A549 (cell line): ENCODE measurements around the gene CGN. TPM values are rescaled to one million over a fixed set of nuclear protein-coding genes. Genes with fewer than 3 reads are reported as not detected.

Experiments used
- ATAC-seq, 2 experiments: fragments of 200-7000 bp in 1 of 2; fragments of >200 bp in 1 of 2; cut with Nextera tagmentation in 1 of 2; cut with Tn5 transposase in 1 of 2; 3 replicates each; pipeline versions ENCODE4 v1.8.0 to v1.9.1; 2018 to 2020; ENCODE audit warnings: mild to moderate bottlenecking in 1 of 2, moderate library complexity in 1 of 2
- CTCF ChIA-PET: fragments of 300-600 bp; sonication (Branson Sonifier 250); formaldehyde crosslinking; extraction: SDS; loops from one replicate; lab custom pipeline; 2021; ENCODE audit warnings: antibody characterized with exemption, inconsistent platforms; lab: Yijun Ruan, JAX
- POLR2A ChIA-PET: fragments of 350-600 bp; formaldehyde crosslinking; extraction: SDS; loops from one replicate; lab custom pipeline; 2021; ENCODE audit warnings: antibody characterized with exemption, inconsistent platforms; lab: Yijun Ruan, JAX
- DNase-seq, 2 experiments: peaks; one replicate each; pipeline versions ENCODE4 v3.0.0 to v3.0.0-alpha.2; 2011 to 2016; ENCODE audit warnings: low read depth in 1 of 2, low spot score in 1 of 2
- FAIRE-seq: peaks from 2 replicates; lab custom pipeline; 2011; peaks lifted over from hg19 to GRCh38; lab: Jason Lieb, UNC
- H3K27ac ChIP-seq, 2 experiments: fragments of >200 bp; sonication (Bioruptor Twin); formaldehyde crosslinking; 3 replicates each; pipeline ENCODE4 v1.5.1; 2016 to 2017
- H3K4me1 ChIP-seq: fragments of >200 bp; sonication (Bioruptor Twin); formaldehyde crosslinking; 3 replicates; pipeline ENCODE4 v1.6.1; 2016
- H3K4me2 ChIP-seq: fragments of >200 bp; sonication (Bioruptor Twin); formaldehyde crosslinking; 3 replicates; pipeline ENCODE4 v1.6.1; 2016
- H3K4me3 ChIP-seq: fragments of >200 bp; sonication (Bioruptor Twin); formaldehyde crosslinking; 3 replicates; pipeline ENCODE4 v1.5.1; 2016
- H3K9me3 ChIP-seq: fragments of >200 bp; sonication (Bioruptor Twin); formaldehyde crosslinking; 3 replicates; pipeline ENCODE4 v1.6.1; 2016
- BHLHE40 ChIP-seq: IDR thresholded peaks from 2 replicates; pipeline ENCODE4 v1.6.1; 2012; ENCODE audit warnings: low read depth, low read length, inconsistent platforms
- CBX2 ChIP-seq: fragments of 200-600 bp; sonication (generic); IDR thresholded peaks from 2 replicates; pipeline ENCODE4 v1.6.1; 2016; ENCODE audit warnings: low read depth, mild to moderate bottlenecking, borderline replicate concordance
- CBX8 ChIP-seq: fragments of 200-600 bp; sonication (generic); IDR thresholded peaks from 2 replicates; pipeline ENCODE4 v1.6.1; 2016
- CHD4 ChIP-seq: fragments of 200-600 bp; sonication (generic); IDR thresholded peaks from 2 replicates; pipeline ENCODE4 v1.6.1; 2016; ENCODE audit warnings: antibody characterized with exemption, mild to moderate bottlenecking, borderline replicate concordance
- EP300 ChIP-seq, 2 experiments: fragments of >200 bp; sonication (Bioruptor Twin); formaldehyde crosslinking; IDR thresholded peaks; 2 replicates in 1 of 2; 3 replicates in 1 of 2; pipeline ENCODE4 v1.6.1; 2016 to 2017
- ESRRA ChIP-seq: fragments of 150-350 bp; IDR thresholded peaks from 2 replicates; pipeline ENCODE4 v1.6.1; 2014; ENCODE audit warnings: mild to moderate bottlenecking, low read length, borderline replicate concordance
- FOXS1 ChIP-seq: fragments of 250-450 bp; sonication (Bioruptor Pico); IDR thresholded peaks from 2 replicates; pipeline ENCODE4 v1.5.0; 2020; ENCODE audit warnings: mild to moderate bottlenecking, moderate library complexity
- GATA3 ChIP-seq: IDR thresholded peaks from 2 replicates; pipeline ENCODE4 v1.6.1; 2012; ENCODE audit warnings: borderline replicate concordance
- HDAC2 ChIP-seq: fragments of 200-600 bp; sonication (generic); IDR thresholded peaks from 2 replicates; pipeline ENCODE4 v1.6.1; 2016
- HEYL ChIP-seq: fragments of 250-450 bp; sonication (Bioruptor Pico); IDR thresholded peaks from 2 replicates; pipeline ENCODE4 v1.8.0; 2021; ENCODE audit warnings: mild to moderate bottlenecking, moderate library complexity
- HOXB13 ChIP-seq: fragments of 250-450 bp; sonication (Bioruptor Pico); IDR thresholded peaks from 2 replicates; pipeline ENCODE4 v1.5.0; 2020; ENCODE audit warnings: low read depth, mild to moderate bottlenecking, moderate library complexity
- JUN ChIP-seq, 2 experiments: fragments of >200 bp; sonication (Bioruptor Twin); formaldehyde crosslinking; IDR thresholded peaks; 2 replicates in 1 of 2; 3 replicates in 1 of 2; pipeline ENCODE4 v1.6.1; 2016 to 2017
- JUNB ChIP-seq: fragments of >200 bp; sonication (Bioruptor Twin); formaldehyde crosslinking; IDR thresholded peaks from 2 replicates; pipeline ENCODE4 v1.6.1; 2016
- KDM1A ChIP-seq: fragments of 200-600 bp; sonication (generic); IDR thresholded peaks from 2 replicates; pipeline ENCODE4 v1.6.1; 2016; ENCODE audit warnings: low read depth, mild to moderate bottlenecking
- KDM5A ChIP-seq: fragments of 200-600 bp; sonication (generic); IDR thresholded peaks from 2 replicates; pipeline ENCODE4 v1.6.1; 2016; ENCODE audit warnings: antibody characterized with exemption, mild to moderate bottlenecking
- MAZ ChIP-seq: fragments of 150-350 bp; IDR thresholded peaks from 2 replicates; pipeline ENCODE4 v1.6.1; 2014; ENCODE audit warnings: antibody characterized with exemption, low read depth, low read length, borderline replicate concordance
- NFE2L2 ChIP-seq: fragments of 150-350 bp; conservative IDR thresholded peaks from 2 replicates; pipeline ENCODE4 v1.6.1; 2014; ENCODE audit warnings: low read length
- POLR2A ChIP-seq: IDR thresholded peaks from 2 replicates; pipeline ENCODE4 v1.6.1; 2012; ENCODE audit warnings: mild to moderate bottlenecking, low read length
- RAD21 ChIP-seq, 2 experiments: fragments of >200 bp in 1 of 2; sonication (Bioruptor Twin) in 1 of 2; formaldehyde crosslinking in 1 of 2; IDR thresholded peaks in 1 of 2; conservative IDR thresholded peaks in 1 of 2; 2 replicates in 1 of 2; 3 replicates in 1 of 2; pipeline ENCODE4 v1.6.1; 2012 to 2018; ENCODE audit warnings: inconsistent platforms in 1 of 2
- RARB ChIP-seq: fragments of 250-450 bp; sonication (Bioruptor Pico); IDR thresholded peaks from 2 replicates; pipeline ENCODE4 v1.8.0; 2021; ENCODE audit warnings: mild to moderate bottlenecking, moderate library complexity
- RCOR1 ChIP-seq: fragments of 150-350 bp; IDR thresholded peaks from 2 replicates; pipeline ENCODE4 v1.6.1; 2014; ENCODE audit warnings: antibody characterized with exemption, low read length, low read depth
- RFX5 ChIP-seq: fragments of 450-650 bp; IDR thresholded peaks from 2 replicates; pipeline ENCODE4 v1.7.1; 2014; ENCODE audit warnings: antibody characterized with exemption, mild to moderate bottlenecking, moderate library complexity
- RNF2 ChIP-seq: fragments of 200-600 bp; sonication (generic); IDR thresholded peaks from 2 replicates; pipeline ENCODE4 v1.6.1; 2016; ENCODE audit warnings: low read depth, mild to moderate bottlenecking, antibody characterized with exemption, moderate library complexity, borderline replicate concordance
- SMC3 ChIP-seq: fragments of >200 bp; sonication (Bioruptor Twin); formaldehyde crosslinking; IDR thresholded peaks from 3 replicates; pipeline ENCODE4 v1.6.1; 2018; ENCODE audit warnings: inconsistent platforms
- TFCP2L1 ChIP-seq: fragments of 250-450 bp; sonication (Bioruptor Pico); IDR thresholded peaks from 2 replicates; pipeline ENCODE4 v1.5.0; 2021; ENCODE audit warnings: mild to moderate bottlenecking
- TP53 ChIP-seq: fragments of 250-450 bp; sonication (Bioruptor Pico); IDR thresholded peaks from 2 replicates; pipeline ENCODE4 v1.5.0; 2021; ENCODE audit warnings: mild to moderate bottlenecking, moderate library complexity
- ZC3H11A ChIP-seq: fragments of 450-650 bp; IDR thresholded peaks from 2 replicates; pipeline ENCODE4 v1.6.1; 2014; ENCODE audit warnings: antibody characterized with exemption, mild to moderate bottlenecking
- ZNF302 ChIP-seq: fragments of 250-450 bp; sonication (Bioruptor Pico); IDR thresholded peaks from 2 replicates; pipeline ENCODE4 v1.9.0; 2021; ENCODE audit warnings: inconsistent platforms, mild to moderate bottlenecking, moderate library complexity
- WGBS: methylation state at CpG from one replicate; pipeline ENCODE4 v1.1.6; 2017; ENCODE audit errors: missing lambda C conversion rate; 5-methylcytosine and 5-hydroxymethylcytosine counted together
- polyA plus RNA-seq, 4 experiments: library from polyadenylated mRNA; depleted of rRNA in 3 of 4; stranded (reverse); fragments of >200 nt; fragmentation: RNase III in 1 of 4; extraction: RNeasy Plus Mini Kit Qiagen cat#74134 plus additional on column Dnase treatment in 1 of 4; gene quantifications; 2 replicates in 3 of 4; 3 replicates in 1 of 4; pipeline ENCODE4 v1.2.3, GENCODE V29; 2011 to 2017
- TF ChIP-seq, protein P1 (sequence below): fragments of >200 bp; sonication (Bioruptor Twin); formaldehyde crosslinking; IDR thresholded peaks from 2 replicates; pipeline ENCODE4 v1.6.1; 2016
- TF ChIP-seq, protein P2 (sequence below): fragments of 450-650 bp; IDR thresholded peaks from 2 replicates; pipeline ENCODE4 v1.6.1; 2014; ENCODE audit warnings: antibody characterized with exemption
- TF ChIP-seq, protein P3 (sequence below): IDR thresholded peaks from 2 replicates; pipeline ENCODE4 v1.6.1; 2012
- TF ChIP-seq, protein P4 (sequence below): fragments of 200-600 bp; sonication (generic); IDR thresholded peaks from 2 replicates; pipeline ENCODE4 v1.6.1; 2016; ENCODE audit warnings: antibody characterized with exemption, mild to moderate bottlenecking, moderate library complexity

CGN gene
- polyA plus RNA-seq, 2 of the 4 experiments (the other 2 are of a cell fraction) = 1.8 to 2.3 TPM

DNA sequence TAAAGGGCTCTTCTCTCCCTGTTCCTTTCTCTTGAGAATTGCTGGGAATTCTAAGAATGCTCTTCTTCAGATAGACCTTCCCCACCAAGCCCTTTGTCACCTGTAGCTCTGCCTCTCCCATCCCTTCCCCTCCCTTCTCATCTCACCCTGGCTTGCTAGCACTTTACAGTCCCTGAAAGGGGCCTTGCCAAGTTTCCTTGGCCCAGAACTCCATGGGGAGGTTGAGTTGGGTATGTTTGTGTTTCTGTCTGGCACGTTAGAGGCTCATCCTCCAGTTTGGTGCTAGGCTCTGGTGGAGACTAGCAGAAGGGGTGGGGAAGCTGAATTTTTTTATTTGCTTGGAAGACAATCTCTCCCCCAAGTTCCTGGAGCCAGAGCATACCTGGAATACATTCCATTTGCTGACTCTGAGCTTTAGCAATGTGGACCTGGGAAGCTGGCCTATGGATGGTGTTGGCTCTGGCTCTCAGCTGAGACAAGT, 4.9 kb downstream of the CGN start:
- CTCF ChIA-PET = interaction anchor here (1.2 kb wide), 1 partner anchor 16 kb away, joined by 4 read pairs; no protein-coding TSS in a partner anchor
- TF ChIP-seq HDAC2 = no peak
- TF ChIP-seq TP53 (CRISPR knock-in tag) = no peak
- TF ChIP-seq NFE2L2 = no peak
- TF ChIP-seq FOXS1 (CRISPR knock-in tag) = no peak
- TF ChIP-seq RCOR1 = no peak
- TF ChIP-seq RAD21 (conservative IDR thresholded peaks at IDR 0.05 in 1 of 2, IDR thresholded peaks at IDR 0.05 in 1 of 2) = no peak
- TF ChIP-seq RARB = no peak
- DNase-seq = no peak
- no peak overlapping the region for H3K4me3 ChIP-seq
- H3K4me2 ChIP-seq = no peak overlapping the region
- no peak for FAIRE-seq
- WGBS = 42% methylated on average over 1 of the region's 1 CpG
- no peak for ATAC-seq
- POLR2A ChIA-PET = no interaction called here
- no peaks in the 10 kb centered on the region for H3K9me3 ChIP-seq
- peaks cover 30% of the 10 kb centered on the region for H3K4me1 ChIP-seq
- no peak overlapping the region for H3K27ac ChIP-seq

DNA sequence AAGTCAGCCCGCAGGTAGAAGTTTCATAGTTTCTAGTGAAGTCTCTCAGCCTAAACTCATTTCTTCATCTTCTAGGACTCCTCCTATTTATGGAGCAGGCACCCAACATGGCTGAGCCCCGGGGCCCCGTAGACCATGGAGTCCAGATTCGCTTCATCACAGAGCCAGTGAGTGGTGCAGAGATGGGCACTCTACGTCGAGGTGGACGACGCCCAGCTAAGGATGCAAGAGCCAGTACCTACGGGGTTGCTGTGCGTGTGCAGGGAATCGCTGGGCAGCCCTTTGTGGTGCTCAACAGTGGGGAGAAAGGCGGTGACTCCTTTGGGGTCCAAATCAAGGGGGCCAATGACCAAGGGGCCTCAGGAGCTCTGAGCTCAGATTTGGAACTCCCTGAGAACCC, 7.2 kb downstream of the CGN start:
- Histone ChIP-seq H3K4me2 (no peak overlapping the region), H3K9me3 (no peaks in the 10 kb centered on the region), H3K4me1 (peaks cover 13% of the 10 kb centered on the region), H3K27ac (no peak overlapping the region), H3K4me3 (no peak overlapping the region)
- FAIRE-seq (no peak), DNase-seq (no peak), ATAC-seq (no peak)
- TF ChIP-seq BHLHE40 (no peak), HDAC2 (no peak), EP300 (IDR thresholded peaks at IDR 0.05) (no peak), GATA3 (no peak), CBX2 (no peak), RNF2 (no peak), MAZ (no peak), HOXB13 (no peak), TFCP2L1 (CRISPR knock-in tag) (no peak), ZNF302 (no peak), JUN (IDR thresholded peaks at IDR 0.05) (no peak), NFE2L2 (no peak), CBX8 (no peak)
- TF ChIP-seq, protein P1, sequence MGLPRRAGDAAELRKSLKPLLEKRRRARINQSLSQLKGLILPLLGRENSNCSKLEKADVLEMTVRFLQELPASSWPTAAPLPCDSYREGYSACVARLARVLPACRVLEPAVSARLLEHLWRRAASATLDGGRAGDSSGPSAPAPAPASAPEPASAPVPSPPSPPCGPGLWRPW = no peak
- TF ChIP-seq, protein P2, sequence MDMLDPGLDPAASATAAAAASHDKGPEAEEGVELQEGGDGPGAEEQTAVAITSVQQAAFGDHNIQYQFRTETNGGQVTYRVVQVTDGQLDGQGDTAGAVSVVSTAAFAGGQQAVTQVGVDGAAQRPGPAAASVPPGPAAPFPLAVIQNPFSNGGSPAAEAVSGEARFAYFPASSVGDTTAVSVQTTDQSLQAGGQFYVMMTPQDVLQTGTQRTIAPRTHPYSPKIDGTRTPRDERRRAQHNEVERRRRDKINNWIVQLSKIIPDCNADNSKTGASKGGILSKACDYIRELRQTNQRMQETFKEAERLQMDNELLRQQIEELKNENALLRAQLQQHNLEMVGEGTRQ = no peak
- ChIA-PET POLR2A (no interaction called here), CTCF (interaction anchor here (0.7 to 6.9 kb wide), 5 partner anchors 14 to 57 kb away, joined by 4 to 47 read pairs (median 7); no protein-coding TSS in a partner anchor)
- 87% methylated on average over 12 of the region's 12 CpGs for WGBS

DNA sequence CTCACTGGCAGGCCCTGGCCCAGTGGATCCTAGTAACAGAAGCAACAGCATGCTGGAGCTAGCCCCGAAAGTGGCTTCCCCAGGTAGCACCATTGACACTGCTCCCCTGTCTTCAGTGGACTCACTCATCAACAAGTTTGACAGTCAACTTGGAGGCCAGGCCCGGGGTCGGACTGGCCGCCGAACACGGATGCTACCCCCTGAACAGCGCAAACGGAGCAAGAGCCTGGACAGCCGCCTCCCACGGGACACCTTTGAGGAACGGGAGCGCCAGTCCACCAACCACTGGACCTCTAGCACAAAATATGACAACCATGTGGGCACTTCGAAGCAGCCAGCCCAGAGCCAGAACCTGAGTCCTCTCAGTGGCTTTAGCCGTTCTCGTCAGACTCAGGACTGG, 7.7 kb downstream of the CGN start:
- no peak overlapping the region for H3K4me3 ChIP-seq
- ATAC-seq (no peak), FAIRE-seq (no peak), DNase-seq (no peak)
- WGBS = 82% methylated on average over 15 of the region's 15 CpGs
- no peaks in the 10 kb centered on the region for H3K9me3 ChIP-seq
- H3K27ac ChIP-seq = no peak overlapping the region
- no peak overlapping the region for H3K4me2 ChIP-seq
- CTCF ChIA-PET = interaction anchor here (1.3 to 6.9 kb wide), 2 partner anchors 14 to 16 kb away, joined by 8 to 47 read pairs; no protein-coding TSS in a partner anchor
- POLR2A ChIA-PET = no interaction called here
- peaks cover 8% of the 10 kb centered on the region for H3K4me1 ChIP-seq
- TF ChIP-seq KDM1A (no peak), ZC3H11A (no peak), RFX5 (no peak), ESRRA (no peak), EP300 (IDR thresholded peaks at IDR 0.05) (no peak), POLR2A (no peak), JUN (IDR thresholded peaks at IDR 0.05) (no peak), HEYL (CRISPR knock-in tag) (no peak), TFCP2L1 (CRISPR knock-in tag) (no peak), CHD4 (no peak), HOXB13 (no peak), ZNF302 (no peak), SMC3 (no peak), KDM5A (no peak), JUNB (no peak)
- TF ChIP-seq, protein P3, sequence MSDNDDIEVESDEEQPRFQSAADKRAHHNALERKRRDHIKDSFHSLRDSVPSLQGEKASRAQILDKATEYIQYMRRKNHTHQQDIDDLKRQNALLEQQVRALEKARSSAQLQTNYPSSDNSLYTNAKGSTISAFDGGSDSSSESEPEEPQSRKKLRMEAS = no peak
- TF ChIP-seq, protein P4, sequence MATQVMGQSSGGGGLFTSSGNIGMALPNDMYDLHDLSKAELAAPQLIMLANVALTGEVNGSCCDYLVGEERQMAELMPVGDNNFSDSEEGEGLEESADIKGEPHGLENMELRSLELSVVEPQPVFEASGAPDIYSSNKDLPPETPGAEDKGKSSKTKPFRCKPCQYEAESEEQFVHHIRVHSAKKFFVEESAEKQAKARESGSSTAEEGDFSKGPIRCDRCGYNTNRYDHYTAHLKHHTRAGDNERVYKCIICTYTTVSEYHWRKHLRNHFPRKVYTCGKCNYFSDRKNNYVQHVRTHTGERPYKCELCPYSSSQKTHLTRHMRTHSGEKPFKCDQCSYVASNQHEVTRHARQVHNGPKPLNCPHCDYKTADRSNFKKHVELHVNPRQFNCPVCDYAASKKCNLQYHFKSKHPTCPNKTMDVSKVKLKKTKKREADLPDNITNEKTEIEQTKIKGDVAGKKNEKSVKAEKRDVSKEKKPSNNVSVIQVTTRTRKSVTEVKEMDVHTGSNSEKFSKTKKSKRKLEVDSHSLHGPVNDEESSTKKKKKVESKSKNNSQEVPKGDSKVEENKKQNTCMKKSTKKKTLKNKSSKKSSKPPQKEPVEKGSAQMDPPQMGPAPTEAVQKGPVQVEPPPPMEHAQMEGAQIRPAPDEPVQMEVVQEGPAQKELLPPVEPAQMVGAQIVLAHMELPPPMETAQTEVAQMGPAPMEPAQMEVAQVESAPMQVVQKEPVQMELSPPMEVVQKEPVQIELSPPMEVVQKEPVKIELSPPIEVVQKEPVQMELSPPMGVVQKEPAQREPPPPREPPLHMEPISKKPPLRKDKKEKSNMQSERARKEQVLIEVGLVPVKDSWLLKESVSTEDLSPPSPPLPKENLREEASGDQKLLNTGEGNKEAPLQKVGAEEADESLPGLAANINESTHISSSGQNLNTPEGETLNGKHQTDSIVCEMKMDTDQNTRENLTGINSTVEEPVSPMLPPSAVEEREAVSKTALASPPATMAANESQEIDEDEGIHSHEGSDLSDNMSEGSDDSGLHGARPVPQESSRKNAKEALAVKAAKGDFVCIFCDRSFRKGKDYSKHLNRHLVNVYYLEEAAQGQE = no peak
